ENCODE data around the gene SPOCD1.
"Not testable (repeated sequence)": the region's sequence is repeated elsewhere in the genome, so short reads cannot be mapped to it uniquely, and the experiment has no call there.

Gene SPOCD1

GRCh38 chr1:31830065-31830464, 14.2 kb upstream of the SPOCD1 start:
- in situ Hi-C loops (cut with MboI; ENCODE audit: low sequenced_read_pairs), result no loop called here

GRCh38 chr1:31828926-31829690, 13.3 kb upstream of the SPOCD1 start:
- in situ Hi-C loops (cut with MboI; ENCODE audit: low sequenced_read_pairs), result no loop called here

DNA sequence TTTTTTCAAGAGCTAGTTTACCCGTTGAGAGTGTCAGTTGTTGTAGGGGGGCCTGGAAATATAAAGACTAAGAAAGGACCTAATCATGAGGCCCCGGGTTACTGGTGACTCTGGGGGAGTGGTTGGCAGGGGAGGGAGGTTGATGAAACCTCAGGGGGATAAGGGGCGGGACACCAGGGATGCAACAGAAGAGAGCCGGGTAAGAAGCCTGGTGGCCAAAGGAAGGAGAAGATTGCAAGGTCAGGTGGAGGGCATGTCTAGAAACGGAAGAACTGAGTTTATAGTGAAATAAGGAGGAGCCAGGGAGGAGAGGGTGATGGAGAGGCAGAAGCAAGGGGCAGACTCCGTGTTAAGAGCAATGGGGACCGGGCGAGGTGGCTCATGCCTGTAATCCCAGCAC, 12.5 kb upstream of the SPOCD1 start:
- in situ Hi-C loops (cut with MboI; ENCODE audit: low sequenced_read_pairs), result no loop called here

DNA sequence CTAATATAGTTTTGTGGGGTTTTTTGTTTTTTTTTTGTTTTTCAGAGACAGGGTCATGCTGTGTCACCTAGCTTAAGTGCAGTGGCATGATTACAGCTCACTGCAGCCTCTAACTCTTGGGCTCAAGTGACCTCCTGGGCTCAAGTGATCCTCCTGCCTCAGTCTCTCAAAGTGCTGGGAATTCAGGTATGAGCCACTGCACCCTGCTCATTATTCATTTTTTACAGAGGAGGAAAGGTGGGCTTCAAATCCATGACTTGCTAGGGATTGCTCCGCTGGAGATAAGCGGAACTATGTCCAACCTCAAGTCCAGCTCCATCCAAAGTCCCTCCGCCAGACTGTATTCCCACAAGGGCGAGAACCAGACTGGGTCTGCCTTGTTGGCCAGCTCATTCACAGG, 8.0 kb upstream of the SPOCD1 start:
- in situ Hi-C loops (cut with MboI; ENCODE audit: low sequenced_read_pairs), result no loop called here

GRCh38 chr1:31822766-31823165, 6.9 kb upstream of the SPOCD1 start:
- in situ Hi-C loops (cut with MboI; ENCODE audit: low sequenced_read_pairs), result no loop called here

GRCh38 chr1:31820196-31820595, 4.4 kb upstream of the SPOCD1 start:
- in situ Hi-C loops (cut with MboI; ENCODE audit: low sequenced_read_pairs), result not testable (repeated sequence)

DNA sequence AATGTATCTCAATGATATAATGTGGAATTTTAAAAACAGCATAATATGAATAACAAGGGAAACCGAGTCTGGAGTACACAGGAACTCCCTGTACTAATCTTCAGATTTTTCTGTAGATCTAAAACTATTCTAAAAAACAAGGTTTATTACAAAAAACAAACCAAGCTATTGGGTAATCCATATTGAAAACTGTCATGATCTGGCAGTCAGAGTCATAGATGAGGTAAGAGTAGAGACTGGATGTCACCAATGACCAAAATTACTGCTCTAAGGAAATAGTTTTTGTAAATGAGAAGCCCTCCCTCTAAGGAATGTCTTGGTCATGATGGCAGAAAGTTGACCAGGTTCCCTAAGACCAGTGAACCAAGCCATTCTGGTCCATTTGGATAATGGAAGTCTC, 2.4 kb upstream of the SPOCD1 start:
- in situ Hi-C loops (cut with MboI; ENCODE audit: low sequenced_read_pairs), result no loop called here

DNA sequence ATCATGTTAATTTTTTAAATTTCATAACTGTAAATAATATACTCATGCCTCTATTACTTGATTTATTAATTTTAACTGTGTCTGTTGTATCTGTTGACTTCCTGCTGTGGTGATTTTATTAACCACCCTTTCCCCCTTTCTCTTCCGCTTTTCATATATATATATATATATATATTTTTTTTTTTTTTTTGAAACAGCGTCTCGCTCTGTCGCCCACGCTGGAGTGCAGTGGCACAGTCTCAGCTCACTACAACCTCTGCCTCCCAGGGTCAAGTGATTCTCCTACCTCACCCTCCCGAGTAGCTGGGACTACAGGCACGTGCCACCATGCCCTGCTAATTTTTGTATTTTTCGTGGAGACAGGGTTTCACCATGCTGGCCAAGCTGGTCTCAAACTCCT, 1.1 kb upstream of the SPOCD1 start:
- in situ Hi-C loops (cut with MboI; ENCODE audit: low sequenced_read_pairs), result not testable (repeated sequence)

- in situ Hi-C loops (cut with MboI; ENCODE audit: low sequenced_read_pairs), result not testable (repeated sequence)
These were observed 679 bp upstream of the SPOCD1 start for GRCh38 chr1:31816501-31816900.

DNA sequence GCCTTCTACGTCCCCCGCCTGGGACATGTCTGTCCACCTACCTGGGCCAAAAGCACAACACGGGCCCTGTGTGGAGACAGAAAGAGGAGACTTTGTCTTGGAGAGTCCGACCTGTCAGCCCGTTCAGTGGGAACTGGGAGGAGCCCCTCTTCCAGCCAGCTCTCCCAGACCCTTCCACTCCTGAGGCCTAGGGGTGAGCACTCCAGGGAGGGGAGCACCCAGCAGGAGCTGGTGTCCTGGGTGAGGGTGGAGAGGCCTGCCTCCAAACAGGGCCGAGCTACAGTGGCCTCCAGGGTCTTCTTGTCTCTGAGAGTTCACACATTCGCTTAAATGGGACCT, 546 bp downstream of the SPOCD1 start:
- in situ Hi-C loops (cut with MboI; ENCODE audit: low sequenced_read_pairs), result no loop called here

GRCh38 chr1:31814631-31815306, 1.1 kb downstream of the SPOCD1 start:
- in situ Hi-C loops (cut with MboI; ENCODE audit: low sequenced_read_pairs), result no loop called here

- in situ Hi-C loops (cut with MboI; ENCODE audit: low sequenced_read_pairs), result no loop called here
These were observed 1.7 kb downstream of the SPOCD1 start for GRCh38 chr1:31814041-31814511.

- in situ Hi-C loops (cut with MboI; ENCODE audit: low sequenced_read_pairs), result no loop called here
These were observed 3.5 kb downstream of the SPOCD1 start for GRCh38 chr1:31812158-31812829.

- in situ Hi-C loops (cut with MboI; ENCODE audit: low sequenced_read_pairs), result no loop called here
These were observed 4.2 kb downstream of the SPOCD1 start for GRCh38 chr1:31811605-31812004.

DNA sequence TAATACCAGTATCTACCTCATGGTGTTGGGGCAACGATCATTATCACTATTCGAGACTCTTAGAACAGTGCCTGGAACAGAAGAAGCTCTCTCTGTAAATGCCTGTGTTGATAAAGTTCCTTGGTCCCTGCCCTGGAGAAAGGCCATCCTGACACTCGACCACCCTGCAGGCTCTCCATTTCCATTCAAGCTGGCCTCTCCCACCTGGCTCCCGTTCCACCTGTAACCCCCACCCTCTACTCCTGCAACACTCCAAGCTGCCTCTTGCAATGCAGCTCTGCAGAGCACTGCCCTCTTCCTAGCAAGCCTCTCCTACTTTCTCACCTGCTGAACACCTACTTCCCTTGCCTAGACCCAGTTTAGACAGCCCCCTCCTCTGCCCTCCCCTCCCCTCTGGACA, 6.1 kb downstream of the SPOCD1 start:
- in situ Hi-C loops (cut with MboI; ENCODE audit: low sequenced_read_pairs), result no loop called here

DNA sequence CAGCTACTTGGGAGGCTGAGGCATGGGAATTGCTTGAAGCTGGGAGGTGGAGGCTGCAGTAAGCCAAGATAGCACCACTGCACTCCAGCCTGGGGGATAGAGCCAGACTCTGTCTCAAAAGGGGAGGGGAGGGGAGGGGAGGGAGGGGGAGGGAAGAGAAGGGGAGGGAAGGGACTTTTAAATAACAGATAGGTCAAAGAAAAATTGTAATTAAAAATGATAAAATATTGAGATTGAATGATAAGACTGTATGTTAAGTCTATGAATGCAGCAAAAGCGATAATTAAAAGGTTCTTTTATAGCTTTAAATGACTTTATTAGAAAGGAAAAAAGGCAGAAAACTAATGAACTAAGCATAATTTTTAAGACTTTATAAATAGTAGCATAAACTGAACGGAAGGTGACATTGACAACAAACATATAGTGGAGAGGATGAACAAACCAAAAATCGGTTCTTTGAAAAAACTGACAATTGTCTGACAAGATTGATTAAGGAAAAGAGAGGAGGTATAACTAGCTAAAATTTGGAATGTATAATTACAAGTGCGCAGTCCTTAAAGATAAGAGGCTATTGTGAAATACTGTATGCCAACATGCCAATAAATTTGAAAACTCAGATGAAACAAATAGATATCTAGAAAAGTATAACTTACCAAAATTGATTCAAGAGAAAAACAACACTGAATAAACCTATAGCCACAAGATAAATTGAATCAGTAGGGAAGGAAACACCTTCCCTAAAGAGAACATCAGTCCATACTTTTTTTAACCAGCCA, 8.4 kb downstream of the SPOCD1 start:
- in situ Hi-C loops (cut with MboI; ENCODE audit: low sequenced_read_pairs), result no loop called here

DNA sequence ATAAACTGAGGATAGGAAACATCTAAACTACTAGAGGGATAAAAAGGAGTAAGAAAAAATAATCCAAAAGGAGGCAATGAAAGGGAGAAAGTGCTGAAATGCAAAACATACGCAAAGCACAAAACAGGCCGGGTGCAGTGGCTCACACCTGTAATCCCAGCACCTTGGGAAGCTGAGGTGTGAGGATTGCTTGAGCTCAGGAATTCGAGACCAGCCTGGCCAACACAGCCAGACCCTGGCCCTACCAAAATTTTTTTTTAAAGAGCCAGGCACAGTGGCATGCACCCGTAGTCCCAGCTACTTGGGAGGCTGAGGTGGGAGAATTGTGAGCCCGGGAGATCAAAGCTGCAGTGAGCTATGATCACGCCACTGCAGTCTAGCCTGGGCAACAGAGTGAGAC, 10.5 kb downstream of the SPOCD1 start:
- in situ Hi-C loops (cut with MboI; ENCODE audit: low sequenced_read_pairs), result no loop called here

GRCh38 chr1:31804098-31804497, 11.7 kb downstream of the SPOCD1 start:
- in situ Hi-C loops (cut with MboI; ENCODE audit: low sequenced_read_pairs), result no loop called here

GRCh38 chr1:31803610-31804009, 12.2 kb downstream of the SPOCD1 start:
- in situ Hi-C loops (cut with MboI; ENCODE audit: low sequenced_read_pairs), result no loop called here

DNA sequence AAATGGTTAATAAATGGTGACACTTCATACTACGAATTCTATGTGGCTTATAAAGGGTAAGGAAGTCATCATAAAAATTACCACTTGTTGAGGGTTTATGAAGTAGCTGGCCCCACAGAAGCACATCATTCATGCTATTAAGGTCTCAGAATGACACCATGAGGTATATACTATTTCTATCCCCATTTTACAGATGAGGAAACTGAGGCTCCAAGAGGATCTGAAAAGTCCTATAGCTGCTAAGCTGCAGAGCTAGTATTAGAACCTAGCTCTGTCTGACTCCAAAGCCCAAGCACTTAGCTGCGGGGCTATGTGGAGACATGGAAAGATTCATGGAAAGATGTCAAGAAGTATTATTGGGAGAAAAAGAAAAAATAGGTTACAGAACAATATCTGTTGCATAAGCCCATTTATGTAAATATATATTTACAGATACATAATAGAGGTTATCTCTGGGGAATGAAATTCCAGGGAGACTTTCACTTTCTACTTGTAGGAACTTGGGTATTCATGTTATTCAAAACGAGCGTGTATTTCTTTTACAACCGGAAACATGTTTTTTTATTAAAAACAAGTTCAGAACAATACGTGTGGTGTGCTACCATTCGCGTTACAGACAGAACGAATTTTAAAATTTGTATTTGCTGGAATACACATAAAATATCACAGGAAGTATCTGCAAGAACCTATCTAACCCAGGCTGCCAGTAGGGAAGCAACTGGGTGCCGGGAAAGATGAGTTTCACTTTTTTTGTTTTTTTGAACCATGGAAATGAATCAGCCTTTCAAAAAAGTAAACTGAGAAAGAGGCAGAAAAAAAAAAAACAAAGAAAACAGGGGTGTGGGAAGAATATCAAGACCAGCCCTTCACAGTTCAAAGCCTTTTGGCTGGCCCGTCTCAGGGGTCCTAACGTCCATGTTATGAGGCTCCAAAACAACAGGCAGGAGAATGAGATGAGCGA, 13.4 kb downstream of the SPOCD1 start:
- in situ Hi-C loops (cut with MboI; ENCODE audit: low sequenced_read_pairs), result no loop called here
